Sigmoid colon (tissue), 4 donors: ENCODE results near the gene MCM9.

Experiments used
- CTCF ChIP-seq, 4 experiments: fragments of 450-650 bp in 3 of 4; fragments of 200-600 bp in 1 of 4; IDR thresholded peaks; one replicate each; pipeline ENCODE4 v1.5.1; 2016 to 2019; ENCODE audit warnings: antibody characterized with exemption in 4 of 4, mild to moderate bottlenecking in 3 of 4, moderate library complexity in 2 of 4
- EP300 ChIP-seq, 4 donors: sonication (generic); formaldehyde crosslinking; IDR thresholded peaks; one replicate each; pipeline ENCODE4 v1.6.1; 2017; ENCODE audit warnings: antibody characterized with exemption in 4 of 4
- POLR2A ChIP-seq, 2 donors: fragments of 450-650 bp; IDR thresholded peaks; one replicate each; pipeline ENCODE4 v1.6.1; 2016; ENCODE audit warnings: antibody characterized with exemption in 2 of 2, mild to moderate bottlenecking in 2 of 2, moderate library complexity in 2 of 2
- POLR2AphosphoS5 ChIP-seq, 4 donors: sonication (generic); formaldehyde crosslinking; IDR thresholded peaks; one replicate each; pipeline ENCODE4 v1.6.1; 2017; ENCODE audit warnings: antibody characterized with exemption in 4 of 4

DNA sequence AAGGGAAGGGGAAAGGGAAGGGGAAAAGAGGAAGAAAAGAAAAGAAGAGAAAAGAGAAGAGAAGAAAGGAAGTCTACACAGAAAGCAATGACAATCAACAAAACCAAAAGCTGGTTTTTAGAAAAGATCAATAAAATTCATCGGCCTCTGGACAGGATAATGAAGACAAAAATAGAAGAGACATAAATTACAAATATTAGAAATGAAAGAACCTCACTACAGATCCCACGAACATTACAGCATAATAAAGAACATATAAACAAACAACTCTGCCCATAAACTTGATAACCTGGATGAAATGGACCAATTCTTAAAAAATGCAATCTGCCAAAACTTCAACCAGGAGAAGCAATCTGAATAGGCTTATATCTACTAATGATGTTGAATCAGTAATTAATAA, 61.7 kb downstream of the MCM9 start:
- TF ChIP-seq CTCF (IDR thresholded peaks at IDR 0.05) (no peak), POLR2A (IDR thresholded peaks at IDR 0.05) (no peak), POLR2AphosphoS5 (IDR thresholded peaks at IDR 0.05) (no peak), EP300 (IDR thresholded peaks at IDR 0.05) (no peak)
